Measurements from ENCODE around the gene MKRN3.

Gene MKRN3

GRCh38 chr15:23599053-23599452 is 33.6 kb downstream of the MKRN3 start:
- Histone ChIP-seq H2BK12ac (ENCODE audit: low read length) (no peak overlapping the region), H3K9ac (ENCODE audit: low read length) (no peak overlapping the region), H3K23ac (ENCODE audit: low read length) (no peak overlapping the region), H2BK5ac (ENCODE audit: low read depth, low read length, poor library complexity) (no peak overlapping the region), H3K18ac (ENCODE audit: low read length) (no peak overlapping the region), H2AFZ (ENCODE audit: insufficient read depth, low read length, poor library complexity) (no peak overlapping the region), H4K91ac (ENCODE audit: low read depth, low read length) (no peak overlapping the region), H3K27me3 (ENCODE audit: insufficient read depth, low read length) (no peaks in the 10 kb centered on the region), H4K12ac (ENCODE audit: low read depth, low read length) (no peak overlapping the region), H3K4me1 (ENCODE audit: control insufficient read depth in 1 of 2, insufficient read depth in 2 of 2, low read length in 2 of 2) (no peaks in the 10 kb centered on the region), H3K79me1 (ENCODE audit: low read length) (no peaks in the 10 kb centered on the region), H3K4ac (ENCODE audit: low read depth, low read length) (no peak overlapping the region), H3K4me3 (ENCODE audit: low read depth, low read length) (no peak overlapping the region), H3K14ac (ENCODE audit: low read length) (no peak overlapping the region), H4K8ac (ENCODE audit: low read depth, low read length) (no peak overlapping the region), H3K36me3 (ENCODE audit: control insufficient read depth in 1 of 2, insufficient read depth in 2 of 2, low read length in 2 of 2) (no peaks in the 10 kb centered on the region), H2BK120ac (ENCODE audit: insufficient read depth, low read length, poor library complexity) (no peak overlapping the region), H3K27ac (ENCODE audit: low read depth, low read length) (no peak overlapping the region), H2AK5ac (ENCODE audit: low read length) (no peak overlapping the region), H3K9me3 (ENCODE audit: insufficient read depth, low read depth, low read length) (peaks cover 12% of the 10 kb centered on the region), H3K79me2 (ENCODE audit: control insufficient read depth, insufficient read depth, low read length, poor library complexity) (no peaks in the 10 kb centered on the region), H3K4me2 (ENCODE audit: low read length) (no peak overlapping the region)
- no peak for DNase-seq
- no CpG with 5 or more reads among the region's 1 CpG for WGBS (ENCODE audit: extremely low coverage, insufficient coverage, insufficient read length)

DNA sequence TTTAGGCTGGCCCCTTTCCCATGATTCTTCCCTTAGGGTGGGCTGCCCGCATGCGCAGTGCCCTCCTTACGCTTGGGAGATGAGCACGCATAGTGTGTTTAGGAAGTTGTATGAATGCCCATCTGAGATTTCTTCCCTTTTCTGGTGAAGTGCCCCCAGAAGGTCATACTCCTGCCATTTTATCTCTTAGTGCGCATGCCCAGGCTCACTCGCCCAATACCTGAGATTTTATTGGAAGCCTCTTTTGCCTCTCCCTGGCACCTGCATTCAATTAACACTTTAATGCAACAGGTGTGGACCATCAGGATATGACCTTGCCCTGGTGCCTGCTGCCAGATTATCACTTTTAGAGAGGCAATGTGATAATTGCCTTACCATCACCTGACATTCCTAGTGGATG is 36.6 kb downstream of the MKRN3 start:
- no CpG with 5 or more reads among the region's 6 CpGs for WGBS (ENCODE audit: extremely low coverage, insufficient coverage, insufficient read length)

GRCh38 chr15:23606226-23606625 is 40.8 kb downstream of the MKRN3 start:
- no peak for DNase-seq
- H3K4ac ChIP-seq (ENCODE audit: low read depth, low read length): no peak overlapping the region
- peaks cover 16% of the 10 kb centered on the region for H3K9me3 ChIP-seq (ENCODE audit: insufficient read depth, low read depth, low read length)
- no peak overlapping the region for H2BK12ac ChIP-seq (ENCODE audit: low read length)
- H3K79me1 ChIP-seq (ENCODE audit: low read length): no peaks in the 10 kb centered on the region
- no peaks in the 10 kb centered on the region for H3K36me3 ChIP-seq (ENCODE audit: control insufficient read depth in 1 of 2, insufficient read depth in 2 of 2, low read length in 2 of 2)
- no peaks in the 10 kb centered on the region for H3K79me2 ChIP-seq (ENCODE audit: control insufficient read depth, insufficient read depth, low read length, poor library complexity)
- no peak overlapping the region for H2BK120ac ChIP-seq (ENCODE audit: insufficient read depth, low read length, poor library complexity)
- no peak overlapping the region for H3K23ac ChIP-seq (ENCODE audit: low read length)
- H3K27ac ChIP-seq (ENCODE audit: low read depth, low read length): no peak overlapping the region
- no peak overlapping the region for H2BK5ac ChIP-seq (ENCODE audit: low read depth, low read length, poor library complexity)
- no peaks in the 10 kb centered on the region for H3K4me1 ChIP-seq (ENCODE audit: control insufficient read depth in 1 of 2, insufficient read depth in 2 of 2, low read length in 2 of 2)
- H3K14ac ChIP-seq (ENCODE audit: low read length): no peak overlapping the region
- H3K4me3 ChIP-seq (ENCODE audit: low read depth, low read length): no peak overlapping the region
- WGBS (ENCODE audit: extremely low coverage, insufficient coverage, insufficient read length): no CpG with 5 or more reads among the region's 2 CpGs
- no peak overlapping the region for H3K4me2 ChIP-seq (ENCODE audit: low read length)
- no peak overlapping the region for H4K12ac ChIP-seq (ENCODE audit: low read depth, low read length)
- H2AK5ac ChIP-seq (ENCODE audit: low read length): no peak overlapping the region
- no peak overlapping the region for H2AFZ ChIP-seq (ENCODE audit: insufficient read depth, low read length, poor library complexity)
- H3K18ac ChIP-seq (ENCODE audit: low read length): no peak overlapping the region
- no peak overlapping the region for H4K8ac ChIP-seq (ENCODE audit: low read depth, low read length)
- H4K91ac ChIP-seq (ENCODE audit: low read depth, low read length): no peak overlapping the region
- H3K9ac ChIP-seq (ENCODE audit: low read length): no peak overlapping the region
- no peaks in the 10 kb centered on the region for H3K27me3 ChIP-seq (ENCODE audit: insufficient read depth, low read length)

More for the DNA sequence above, 36.6 kb downstream of the MKRN3 start:
- Histone ChIP-seq H3K27ac (ENCODE audit: low read depth, low read length) (no peak overlapping the region), H2BK120ac (ENCODE audit: insufficient read depth, low read length, poor library complexity) (no peak overlapping the region), H3K18ac (ENCODE audit: low read length) (no peak overlapping the region), H3K79me1 (ENCODE audit: low read length) (no peaks in the 10 kb centered on the region), H2BK5ac (ENCODE audit: low read depth, low read length, poor library complexity) (no peak overlapping the region), H2AK5ac (ENCODE audit: low read length) (no peak overlapping the region), H3K23ac (ENCODE audit: low read length) (no peak overlapping the region), H2BK12ac (ENCODE audit: low read length) (no peak overlapping the region), H4K8ac (ENCODE audit: low read depth, low read length) (no peak overlapping the region), H3K36me3 (ENCODE audit: control insufficient read depth in 1 of 2, insufficient read depth in 2 of 2, low read length in 2 of 2) (no peaks in the 10 kb centered on the region), H3K9me3 (ENCODE audit: insufficient read depth, low read depth, low read length) (peaks cover 16% of the 10 kb centered on the region), H4K12ac (ENCODE audit: low read depth, low read length) (no peak overlapping the region), H3K4me3 (ENCODE audit: low read depth, low read length) (no peak overlapping the region), H4K91ac (ENCODE audit: low read depth, low read length) (no peak overlapping the region), H3K14ac (ENCODE audit: low read length) (no peak overlapping the region), H3K27me3 (ENCODE audit: insufficient read depth, low read length) (no peaks in the 10 kb centered on the region), H3K79me2 (ENCODE audit: control insufficient read depth, insufficient read depth, low read length, poor library complexity) (no peaks in the 10 kb centered on the region), H3K4me2 (ENCODE audit: low read length) (no peak overlapping the region), H3K9ac (ENCODE audit: low read length) (no peak overlapping the region), H3K4ac (ENCODE audit: low read depth, low read length) (no peak overlapping the region), H3K4me1 (ENCODE audit: control insufficient read depth in 1 of 2, insufficient read depth in 2 of 2, low read length in 2 of 2) (no peaks in the 10 kb centered on the region), H2AFZ (ENCODE audit: insufficient read depth, low read length, poor library complexity) (no peak overlapping the region)
- DNase-seq: no peak

GRCh38 chr15:23616536-23616935 is 51.1 kb downstream of the MKRN3 start:
- no peaks in the 10 kb centered on the region for H3K79me1 ChIP-seq (ENCODE audit: low read length)
- no peak overlapping the region for H4K12ac ChIP-seq (ENCODE audit: low read depth, low read length)
- H2BK120ac ChIP-seq (ENCODE audit: insufficient read depth, low read length, poor library complexity): no peak overlapping the region
- H3K18ac ChIP-seq (ENCODE audit: low read length): no peak overlapping the region
- no peak overlapping the region for H3K23ac ChIP-seq (ENCODE audit: low read length)
- H3K4me3 ChIP-seq (ENCODE audit: low read depth, low read length): no peak overlapping the region
- no peak overlapping the region for H3K27ac ChIP-seq (ENCODE audit: low read depth, low read length)
- H3K27me3 ChIP-seq (ENCODE audit: insufficient read depth, low read length): peaks cover 2% of the 10 kb centered on the region
- H2AK5ac ChIP-seq (ENCODE audit: low read length): no peak overlapping the region
- H4K8ac ChIP-seq (ENCODE audit: low read depth, low read length): no peak overlapping the region
- no peaks in the 10 kb centered on the region for H3K4me1 ChIP-seq (ENCODE audit: control insufficient read depth in 1 of 2, insufficient read depth in 2 of 2, low read length in 2 of 2)
- no peak overlapping the region for H4K91ac ChIP-seq (ENCODE audit: low read depth, low read length)
- no peak overlapping the region for H3K4me2 ChIP-seq (ENCODE audit: low read length)
- H2BK5ac ChIP-seq (ENCODE audit: low read depth, low read length, poor library complexity): no peak overlapping the region
- H3K79me2 ChIP-seq (ENCODE audit: control insufficient read depth, insufficient read depth, low read length, poor library complexity): no peaks in the 10 kb centered on the region
- H3K9me3 ChIP-seq (ENCODE audit: insufficient read depth, low read depth, low read length): peaks cover 4% of the 10 kb centered on the region
- no peak overlapping the region for H3K14ac ChIP-seq (ENCODE audit: low read length)
- no peak overlapping the region for H2BK12ac ChIP-seq (ENCODE audit: low read length)
- H3K4ac ChIP-seq (ENCODE audit: low read depth, low read length): no peak overlapping the region
- no peaks in the 10 kb centered on the region for H3K36me3 ChIP-seq (ENCODE audit: control insufficient read depth in 1 of 2, insufficient read depth in 2 of 2, low read length in 2 of 2)
- no CpG with 5 or more reads among the region's 10 CpGs for WGBS (ENCODE audit: extremely low coverage, insufficient coverage, insufficient read length)
- peak; percentile 4 to 53 for DNase-seq
- no peak overlapping the region for H2AFZ ChIP-seq (ENCODE audit: insufficient read depth, low read length, poor library complexity)
- H3K9ac ChIP-seq (ENCODE audit: low read length): no peak overlapping the region
